Measurements from ENCODE around the gene KCNQ2.

The KCNQ2 gene

GRCh38 chr20:63505723-63506122, 33.3 kb upstream of the KCNQ2 start:
- TF ChIP-seq RAD21 (IDR thresholded peaks at IDR 0.05; ENCODE audit: low read depth) (no peak), USF1 (IDR thresholded peaks at IDR 0.05) (no peak), CREB1 (IDR thresholded peaks at IDR 0.05; ENCODE audit: low read depth) (no peak), EGR1 (IDR thresholded peaks at IDR 0.05) (no peak), TAF1 (IDR thresholded peaks at IDR 0.05; ENCODE audit: low read depth) (no peak), MAX (IDR thresholded peaks at IDR 0.05) (no peak)

GRCh38 chr20:63505281-63505680, 32.8 kb upstream of the KCNQ2 start:
- no peak for TF ChIP-seq FOXM1 (IDR thresholded peaks at IDR 0.05; ENCODE audit: borderline replicate concordance, low read depth)
- no peak for TF ChIP-seq EGR1 (IDR thresholded peaks at IDR 0.05)
- TF ChIP-seq ZBTB7A (IDR thresholded peaks at IDR 0.05; ENCODE audit: low read depth): no peak
- TF ChIP-seq YY1 (IDR thresholded peaks at IDR 0.05; ENCODE audit: low read depth): no peak
- TF ChIP-seq EP300 (IDR thresholded peaks at IDR 0.05; ENCODE audit: borderline replicate concordance): no peak
- no peak for TF ChIP-seq CREB1 (IDR thresholded peaks at IDR 0.05; ENCODE audit: low read depth)

GRCh38 chr20:63504642-63505041, 32.2 kb upstream of the KCNQ2 start:
- TF ChIP-seq CEBPB (IDR thresholded peaks at IDR 0.05): no peak
- no peak for TF ChIP-seq EGR1 (IDR thresholded peaks at IDR 0.05)
- TF ChIP-seq RAD21 (IDR thresholded peaks at IDR 0.05; ENCODE audit: low read depth): no peak
- TF ChIP-seq USF1 (IDR thresholded peaks at IDR 0.05): no peak

- TF ChIP-seq TCF12 (IDR thresholded peaks at IDR 0.05; ENCODE audit: low read depth) (no peak), MAX (IDR thresholded peaks at IDR 0.05) (no peak), TAF1 (IDR thresholded peaks at IDR 0.05; ENCODE audit: low read depth) (no peak), REST (IDR thresholded peaks at IDR 0.05; ENCODE audit: low read depth) (no peak), USF1 (IDR thresholded peaks at IDR 0.05) (no peak), YY1 (IDR thresholded peaks at IDR 0.05; ENCODE audit: low read depth) (no peak), EP300 (IDR thresholded peaks at IDR 0.05; ENCODE audit: borderline replicate concordance) (no peak), RAD21 (IDR thresholded peaks at IDR 0.05; ENCODE audit: low read depth) (no peak), TEAD4 (IDR thresholded peaks at IDR 0.05) (no peak), CREB1 (IDR thresholded peaks at IDR 0.05; ENCODE audit: low read depth) (no peak), CEBPB (IDR thresholded peaks at IDR 0.05) (no peak), ZBTB7A (IDR thresholded peaks at IDR 0.05; ENCODE audit: low read depth) (no peak), EGR1 (IDR thresholded peaks at IDR 0.05) (no peak), FOXM1 (IDR thresholded peaks at IDR 0.05; ENCODE audit: borderline replicate concordance, low read depth) (no peak), NFIC (IDR thresholded peaks at IDR 0.05) (no peak)
These were observed 31.1 kb upstream of the KCNQ2 start for GRCh38 chr20:63503524-63503923.

- TF ChIP-seq EGR1 (IDR thresholded peaks at IDR 0.05) (no peak), EP300 (IDR thresholded peaks at IDR 0.05; ENCODE audit: borderline replicate concordance) (no peak), CEBPB (IDR thresholded peaks at IDR 0.05) (no peak), REST (IDR thresholded peaks at IDR 0.05; ENCODE audit: low read depth) (no peak), NFIC (IDR thresholded peaks at IDR 0.05) (no peak), RAD21 (IDR thresholded peaks at IDR 0.05; ENCODE audit: low read depth) (no peak), YY1 (IDR thresholded peaks at IDR 0.05; ENCODE audit: low read depth) (no peak), TAF1 (IDR thresholded peaks at IDR 0.05; ENCODE audit: low read depth) (no peak), MAX (IDR thresholded peaks at IDR 0.05) (no peak), USF1 (IDR thresholded peaks at IDR 0.05) (no peak), ZBTB7A (IDR thresholded peaks at IDR 0.05; ENCODE audit: low read depth) (no peak), TEAD4 (IDR thresholded peaks at IDR 0.05) (no peak), CREB1 (IDR thresholded peaks at IDR 0.05; ENCODE audit: low read depth) (no peak), TCF12 (IDR thresholded peaks at IDR 0.05; ENCODE audit: low read depth) (no peak), FOXM1 (IDR thresholded peaks at IDR 0.05; ENCODE audit: borderline replicate concordance, low read depth) (no peak)
These were observed 30.3 kb upstream of the KCNQ2 start for GRCh38 chr20:63502671-63503172.
